Measurements from ENCODE around the gene DYNLT1. TPM values are rescaled to one million over a fixed set of nuclear protein-coding genes. Genes with fewer than 3 reads are reported as not detected.
"Not testable (repeated sequence)": the region's sequence is repeated elsewhere in the genome, so short reads cannot be mapped to it uniquely, and the experiment has no call there.

DYNLT1 gene
- total and polyA plus RNA-seq, 2 of the 13 experiments (the other 11 are each of a cell fraction or from before 2014, with no cell fraction given) = 108 to 171 TPM

GRCh38 chr6:158672119-158672518 is 27.6 kb upstream of the DYNLT1 start:
- POLR2A ChIA-PET; BruUV-seq (replicated peaks); ATAC-seq: not testable (repeated sequence)

DNA sequence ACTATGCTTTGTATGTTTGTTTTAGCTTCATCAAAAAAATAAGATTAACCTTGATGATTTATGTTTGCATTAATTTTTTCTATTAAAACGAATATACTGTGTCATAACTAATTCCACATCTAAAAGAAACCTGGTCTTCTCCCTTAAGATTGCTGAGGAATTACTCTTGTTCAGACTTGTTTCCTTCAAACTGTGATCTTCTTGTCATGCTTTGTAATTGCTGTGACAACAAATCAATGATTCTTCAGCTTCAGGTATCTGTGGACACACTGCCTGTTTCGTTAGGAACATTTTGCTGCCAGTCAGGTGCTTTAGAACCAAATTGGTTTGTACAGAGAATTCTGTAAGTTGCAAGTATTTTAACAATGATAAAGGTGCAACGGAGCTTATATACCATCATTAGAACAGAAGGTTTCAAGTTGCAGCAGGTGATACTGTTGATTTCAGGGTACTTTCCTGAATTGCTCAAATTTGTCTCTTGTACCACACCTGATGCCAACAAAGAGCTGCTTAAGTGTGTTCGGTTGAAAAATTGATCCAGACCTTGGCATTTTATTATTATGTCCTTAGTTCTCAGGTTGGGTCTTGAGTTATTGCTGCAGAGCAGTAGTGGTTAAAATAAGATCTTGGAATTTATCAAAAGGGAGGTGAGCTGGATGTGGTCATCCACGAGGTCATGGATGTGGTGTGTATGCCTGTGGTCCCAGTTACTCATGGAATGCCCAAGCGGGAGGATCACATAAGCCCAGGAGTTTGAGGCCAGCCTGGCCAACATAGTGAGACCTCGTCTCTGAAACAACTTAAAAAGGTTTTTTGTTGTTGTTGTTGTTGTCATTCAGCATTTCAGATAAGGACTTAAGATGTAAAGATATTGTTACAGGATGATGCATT is 24.8 kb upstream of the DYNLT1 start:
- in situ Hi-C loops (cut with HindIII; ENCODE audit: extremely low pct_ligation_motif_present, low pct_unique_long_range_greater_than_20kb) = no loop called here
- H3K4me1 ChIP-seq (ENCODE audit: insufficient read depth, low read length) = no peaks in the 10 kb centered on the region
- no peak for TF ChIP-seq SCMH1 (CRISPR knock-in tag; IDR thresholded peaks at IDR 0.05; ENCODE audit: borderline replicate concordance)
- no peak for TF ChIP-seq GLI4 (CRISPR knock-in tag; IDR thresholded peaks at IDR 0.05; ENCODE audit: borderline replicate concordance)
- TF ChIP-seq ZNF737 (CRISPR knock-in tag; IDR thresholded peaks at IDR 0.05; ENCODE audit: borderline replicate concordance) = no peak
- TF ChIP-seq ZNF552 (CRISPR knock-in tag; IDR thresholded peaks at IDR 0.05; ENCODE audit: borderline replicate concordance) = no peak
- no peak for TF ChIP-seq ZNF136 (CRISPR knock-in tag; IDR thresholded peaks at IDR 0.05; ENCODE audit: low read depth)
- no peak for TF ChIP-seq POGZ (CRISPR knock-in tag; IDR thresholded peaks at IDR 0.05)
- no peak for TF ChIP-seq POLR2AphosphoS5 (IDR thresholded peaks at IDR 0.05; ENCODE audit: low read depth, low read length)
- CTCF ChIA-PET (ENCODE audit: low intra/inter-chr PET ratio, low total read pairs) = no interaction called here
- POLR2A ChIA-PET = no interaction called here
- H3K9ac ChIP-seq (ENCODE audit: insufficient read depth, low read depth, low read length) = no peak overlapping the region
- 25% methylated on average over 7 of the region's 7 CpGs for WGBS (ENCODE audit: low lambda C conversion rate)
- H3K9me3 ChIP-seq (ENCODE audit: low read length) = no peaks in the 10 kb centered on the region
- no peaks in the 10 kb centered on the region for H3K36me3 ChIP-seq (replicated peaks in 1 of 2; ENCODE audit: control insufficient read depth in 1 of 2, insufficient read depth in 2 of 2, low read length in 2 of 2)
- peaks cover 18 to 58% of the 10 kb centered on the region in 2 experiments; a peak in 4 of 5 replicates for H3K27me3 ChIP-seq (ENCODE audit: control insufficient read depth in 1 of 2, insufficient read depth in 2 of 2, low read length in 2 of 2)
- intact Hi-C loops (cut with micrococcal nuclease; ENCODE audit: unreplicated experiment) = no loop called here
- BruUV-seq (replicated peaks) = no TSS peak
- ATAC-seq (no peak), FAIRE-seq (no peak), DNase-seq (ENCODE audit: low spot score) (no peak)
- no peak overlapping the region for H2AFZ ChIP-seq (ENCODE audit: low read length)
- no peaks in the 10 kb centered on the region for H3K79me2 ChIP-seq (ENCODE audit: insufficient read depth, low read length)
- no peaks in the 10 kb centered on the region for H4K20me1 ChIP-seq (ENCODE audit: insufficient read depth, low read length)
- H3K4me3 ChIP-seq (replicated peaks in 1 of 3; ENCODE audit: insufficient read depth in 1 of 3, low read depth in 2 of 3, low read length in 3 of 3) = no peak overlapping the region
- no peak overlapping the region for H3K4me2 ChIP-seq (ENCODE audit: low read depth, low read length)
- no peak overlapping the region for H3K27ac ChIP-seq (ENCODE audit: extremely low read length, insufficient read depth, low read length)

More at GRCh38 chr6:158672119-158672518, 27.6 kb upstream of the DYNLT1 start:
- H4K20me1 ChIP-seq (ENCODE audit: insufficient read depth, low read length); H3K4me1 ChIP-seq (ENCODE audit: insufficient read depth, low read length); H3K4me2 ChIP-seq (ENCODE audit: low read depth, low read length); H3K9me3 ChIP-seq (ENCODE audit: low read length); DNase-seq (ENCODE audit: low spot score); H3K27ac ChIP-seq (ENCODE audit: extremely low read length, insufficient read depth, low read length); H3K36me3 ChIP-seq (replicated peaks in 1 of 2; ENCODE audit: control insufficient read depth in 1 of 2, insufficient read depth in 2 of 2, low read length in 2 of 2); intact Hi-C loops (cut with micrococcal nuclease; ENCODE audit: unreplicated experiment); H3K4me3 ChIP-seq (replicated peaks in 1 of 3; ENCODE audit: insufficient read depth in 1 of 3, low read depth in 2 of 3, low read length in 3 of 3); FAIRE-seq; CTCF ChIA-PET (ENCODE audit: low intra/inter-chr PET ratio, low total read pairs); H3K79me2 ChIP-seq (ENCODE audit: insufficient read depth, low read length); H2AFZ ChIP-seq (ENCODE audit: low read length); in situ Hi-C loops (cut with HindIII; ENCODE audit: extremely low pct_ligation_motif_present, low pct_unique_long_range_greater_than_20kb); H3K9ac ChIP-seq (ENCODE audit: insufficient read depth, low read depth, low read length): not testable (repeated sequence)
- WGBS (ENCODE audit: low lambda C conversion rate) = 28% methylated on average over 8 of the region's 8 CpGs
- H3K27me3 ChIP-seq (ENCODE audit: control insufficient read depth in 1 of 2, insufficient read depth in 2 of 2, low read length in 2 of 2) = peaks cover 6 to 35% of the 10 kb centered on the region in 2 experiments; a peak in 3 of 5 replicates
